CD4-positive, alpha-beta T cell (primary cell): ENCODE results near the gene NAPB. TPM values are rescaled to one million over a fixed set of nuclear protein-coding genes. Genes with fewer than 3 reads are reported as not detected.

Experiments used
- ATAC-seq: fragments of 200-7000 bp; cut with Tn5 transposase; one replicate; pipeline ENCODE4 v1.10.0; 2022; ENCODE audit warnings: mild to moderate bottlenecking; ENCODE audit not compliant: poor library complexity
- CTCF ChIA-PET: fragments of 350-600 bp; sonication (Branson Sonifier 250); formaldehyde crosslinking; loops from one replicate; lab custom pipeline; 2021; ENCODE audit warnings: antibody characterized with exemption, inconsistent platforms; lab: Charles Lee
- POLR2A ChIA-PET: fragments of 350-600 bp; sonication (Branson Sonifier 250); formaldehyde crosslinking; loops from one replicate; lab custom pipeline; 2021; ENCODE audit warnings: antibody characterized with exemption, inconsistent platforms; lab: Charles Lee
- DNase-seq, 14 experiments: peaks; one replicate each; pipeline ENCODE4 v3.0.0-alpha.2; 2013 to 2020; ENCODE audit warnings: mixed read lengths in 2 of 14
- H3K27ac ChIP-seq, 2 donors: one replicate each; pipeline versions ENCODE4 v1.5.1 to v1.7.0; 2013; ENCODE audit warnings: low read length in 2 of 2, low read depth in 1 of 2, mild to moderate bottlenecking in 1 of 2
- H3K27me3 ChIP-seq, 2 experiments: 1 replicate in 1 of 2; 2 replicates in 1 of 2; pipeline versions ENCODE4 v1.6.1 to v1.7.0; 2013; ENCODE audit warnings: low read length in 2 of 2, control low read depth in 1 of 2, mild to moderate bottlenecking in 1 of 2, moderate library complexity in 1 of 2; ENCODE audit not compliant: insufficient read depth in 2 of 2, control insufficient read depth in 1 of 2
- H3K36me3 ChIP-seq: one replicate; pipeline ENCODE4 v1.6.1; 2013; ENCODE audit warnings: low read length, control low read depth; ENCODE audit not compliant: insufficient read depth
- H3K4me1 ChIP-seq: one replicate; pipeline ENCODE4 v1.6.1; 2013; ENCODE audit warnings: low read length, control low read depth; ENCODE audit not compliant: insufficient read depth
- H3K4me3 ChIP-seq: one replicate; pipeline ENCODE4 v1.5.1; 2013; ENCODE audit warnings: mild to moderate bottlenecking, low read length, moderate library complexity
- H3K9me3 ChIP-seq, 2 experiments: 1 replicate in 1 of 2; 2 replicates in 1 of 2; pipeline versions ENCODE4 v1.6.1 to v1.7.0; 2013; ENCODE audit warnings: low read length in 2 of 2, mild to moderate bottlenecking in 2 of 2, control low read depth in 1 of 2, moderate library complexity in 1 of 2; ENCODE audit not compliant: control insufficient read depth in 1 of 2, insufficient read depth in 1 of 2
- H3K27ac Mint-ChIP-seq: one replicate; pipeline ENCODE4 v1.8.0; 2020; ENCODE audit warnings: mixed read lengths
- H3K27me3 Mint-ChIP-seq: one replicate; pipeline ENCODE4 v1.8.0; 2021; ENCODE audit warnings: mixed read lengths
- H3K36me3 Mint-ChIP-seq: one replicate; pipeline ENCODE4 v1.8.0; 2021; ENCODE audit warnings: low read depth, mixed read lengths
- H3K4me1 Mint-ChIP-seq: one replicate; pipeline ENCODE4 v1.8.0; 2021; ENCODE audit warnings: low read depth, mixed read lengths
- H3K4me3 Mint-ChIP-seq: one replicate; pipeline ENCODE4 v1.8.0; 2020; ENCODE audit warnings: mild to moderate bottlenecking, mixed read lengths
- H3K9me3 Mint-ChIP-seq: one replicate; pipeline ENCODE4 v1.8.0; 2020; ENCODE audit warnings: mixed read lengths
- CTCF ChIP-seq: fragments of 200-600 bp; IDR thresholded peaks from one replicate; pipeline ENCODE4 v1.8.0; 2022; ENCODE audit warnings: antibody characterized with exemption, mild to moderate bottlenecking
- intact Hi-C, 2 experiments: fragments of 100-400 bp; cut with DNase I in 1 of 2; cut with micrococcal nuclease in 1 of 2; formaldehyde crosslinking; loops; one replicate each; pipeline versions ENCODE4 v1.15.1 to v1.9.0; 2023 to 2025; cut with DNase I, micrococcal nuclease
- total RNA-seq, 174 experiments: library from RNA in 2 of 174; stranded (reverse) in 2 of 174; gene quantifications; one replicate each; pipeline ENCODE4 v1.2.3 and lab custom pipeline; 2021 to 2026

NAPB gene
- total RNA-seq, 2 experiments from 2014 or later, result 7.5 to 8.9 TPM

- ATAC-seq, result no peak
- no peaks in the 10 kb centered on the region for H3K9me3 Mint-ChIP-seq
These were observed 46.8 kb downstream of the NAPB start for GRCh38 chr20:23374441-23374840.

DNA sequence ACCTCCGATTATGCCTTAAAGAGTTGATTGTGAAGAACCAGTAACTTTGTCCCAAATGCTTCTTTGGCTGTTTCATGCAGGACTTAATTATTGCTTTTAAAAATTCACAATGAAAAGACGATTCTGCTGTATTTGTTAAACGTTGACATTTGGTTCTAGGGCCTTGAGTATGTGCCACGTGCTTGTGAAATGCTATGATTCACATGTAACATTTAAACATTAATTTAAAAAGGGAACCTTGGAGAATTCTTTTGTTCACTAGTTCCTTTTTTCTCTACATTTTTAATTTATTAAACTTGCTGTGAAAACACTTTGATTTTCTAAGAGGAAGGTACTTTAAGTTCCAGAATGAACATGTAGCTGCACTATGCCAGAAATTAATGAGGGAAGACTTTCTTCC is 49.8 kb downstream of the NAPB start:
- H3K36me3 ChIP-seq, result peaks cover 52% of the 10 kb centered on the region
- H3K4me1 Mint-ChIP-seq, result peaks cover 15% of the 10 kb centered on the region
- H3K4me3 Mint-ChIP-seq, result no peak overlapping the region
- TF ChIP-seq CTCF, result no peak
- no peak overlapping the region for H3K27ac Mint-ChIP-seq
- H3K27me3 ChIP-seq, result no peaks in the 10 kb centered on the region
- DNase-seq (no peak), ATAC-seq (no peak)
- H3K9me3 ChIP-seq, result no peaks in the 10 kb centered on the region
- no peaks in the 10 kb centered on the region for H3K27me3 Mint-ChIP-seq
- intact Hi-C loops, result no loop called here
- H3K27ac ChIP-seq, result no peak overlapping the region
- POLR2A ChIA-PET, result interaction anchor here (1.7 kb wide), 1 partner anchor 21 kb away, joined by 8 read pairs; the partner anchor contains the start of gene NXT1
- CTCF ChIA-PET, result interaction anchor here (0.6 kb wide), 1 partner anchor 12 kb away, joined by 5 read pairs; no protein-coding TSS in a partner anchor
- H3K9me3 Mint-ChIP-seq, result no peaks in the 10 kb centered on the region
- H3K4me1 ChIP-seq, result no peaks in the 10 kb centered on the region
- no peak overlapping the region for H3K4me3 ChIP-seq
- H3K36me3 Mint-ChIP-seq, result peaks cover 95% of the 10 kb centered on the region

More at GRCh38 chr20:23374441-23374840, 46.8 kb downstream of the NAPB start:
- TF ChIP-seq CTCF, result no peak
- Histone ChIP-seq H3K36me3 (peaks cover 54% of the 10 kb centered on the region), H3K27ac (no peak overlapping the region), H3K9me3 (no peaks in the 10 kb centered on the region), H3K27me3 (no peaks in the 10 kb centered on the region), H3K4me3 (no peak overlapping the region), H3K4me1 (no peaks in the 10 kb centered on the region)
- intact Hi-C loops, result no loop called here
- Mint-ChIP-seq H3K36me3 (peaks cover 88% of the 10 kb centered on the region), H3K4me1 (no peaks in the 10 kb centered on the region), H3K4me3 (no peak overlapping the region), H3K27ac (no peak overlapping the region), H3K27me3 (no peaks in the 10 kb centered on the region)
- no peak for DNase-seq
- POLR2A ChIA-PET, result interaction anchor here (1.5 kb wide), 1 partner anchor 25 kb away, joined by 5 read pairs; no protein-coding TSS in a partner anchor
- CTCF ChIA-PET, result no interaction called here

- Mint-ChIP-seq H3K4me3 (no peak overlapping the region), H3K27me3 (no peaks in the 10 kb centered on the region), H3K36me3 (peaks cover 95% of the 10 kb centered on the region)
These were observed 50.4 kb downstream of the NAPB start for GRCh38 chr20:23370873-23371272.

More at GRCh38 chr20:23370873-23371272, 50.4 kb downstream of the NAPB start:
- Histone ChIP-seq H3K36me3 (peaks cover 48% of the 10 kb centered on the region), H3K27me3 (no peaks in the 10 kb centered on the region), H3K4me1 (peaks cover 2% of the 10 kb centered on the region), H3K27ac (no peak overlapping the region), H3K9me3 (no peaks in the 10 kb centered on the region), H3K4me3 (no peak overlapping the region)
- no peak for TF ChIP-seq CTCF
- H3K27ac Mint-ChIP-seq, result no peak overlapping the region
- intact Hi-C loops, result no loop called here
- peaks cover 21% of the 10 kb centered on the region for H3K4me1 Mint-ChIP-seq
- POLR2A ChIA-PET, result interaction anchor here (1.7 kb wide), 1 partner anchor 21 kb away, joined by 8 read pairs; the partner anchor contains the start of gene NXT1
- ATAC-seq (no peak), DNase-seq (no peak)
- no peaks in the 10 kb centered on the region for H3K9me3 Mint-ChIP-seq
- CTCF ChIA-PET, result interaction anchor here (0.6 to 1.1 kb wide), 2 partner anchors 12 to 21 kb away, joined by 3 to 5 read pairs; no protein-coding TSS in a partner anchor
